ENCODE results near the gene ZNF12. TPM values are rescaled to one million over a fixed set of nuclear protein-coding genes. Genes with fewer than 3 reads are reported as not detected.

Gene ZNF12
- total RNA-seq, 1 donor from 2014 or later: 30.8 TPM

- Mint-ChIP-seq H3K4me1 (ENCODE audit: unreplicated experiment) (no peaks in the 10 kb centered on the region), H3K4me3 (ENCODE audit: unreplicated experiment) (no peak overlapping the region), H3K27ac (ENCODE audit: unreplicated experiment) (no peak overlapping the region), H3K36me3 (ENCODE audit: low read depth, unreplicated experiment) (peaks cover 17% of the 10 kb centered on the region), H3K27me3 (ENCODE audit: unreplicated experiment) (peaks cover 11% of the 10 kb centered on the region), H3K9me3 (ENCODE audit: unreplicated experiment) (no peaks in the 10 kb centered on the region)
- DNase-seq (ENCODE audit: low spot score): no peak
- no peak for TF ChIP-seq CTCF (IDR thresholded peaks at IDR 0.05; ENCODE audit: unreplicated experiment)
These were observed 58.0 kb downstream of the ZNF12 start for GRCh38 chr7:6648815-6649104.

GRCh38 chr7:6648066-6648814 is 58.5 kb downstream of the ZNF12 start:
- Mint-ChIP-seq H3K27ac (ENCODE audit: unreplicated experiment) (no peak overlapping the region), H3K4me1 (ENCODE audit: unreplicated experiment) (no peaks in the 10 kb centered on the region), H3K9me3 (ENCODE audit: unreplicated experiment) (no peaks in the 10 kb centered on the region), H3K4me3 (ENCODE audit: unreplicated experiment) (no peak overlapping the region), H3K27me3 (ENCODE audit: unreplicated experiment) (peaks cover 11% of the 10 kb centered on the region), H3K36me3 (ENCODE audit: low read depth, unreplicated experiment) (peaks cover 21% of the 10 kb centered on the region)
- no peak for TF ChIP-seq CTCF (IDR thresholded peaks at IDR 0.05; ENCODE audit: unreplicated experiment)
- no peak for DNase-seq (ENCODE audit: low spot score)

- no peak overlapping the region for H3K4me3 Mint-ChIP-seq (ENCODE audit: unreplicated experiment)
- no peak for DNase-seq (ENCODE audit: low spot score)
- TF ChIP-seq CTCF (IDR thresholded peaks at IDR 0.05; ENCODE audit: unreplicated experiment): no peak
- H3K9me3 Mint-ChIP-seq (ENCODE audit: unreplicated experiment): no peaks in the 10 kb centered on the region
- peaks cover 11% of the 10 kb centered on the region for H3K27me3 Mint-ChIP-seq (ENCODE audit: unreplicated experiment)
- no peaks in the 10 kb centered on the region for H3K4me1 Mint-ChIP-seq (ENCODE audit: unreplicated experiment)
- H3K27ac Mint-ChIP-seq (ENCODE audit: unreplicated experiment): no peak overlapping the region
- peaks cover 21% of the 10 kb centered on the region for H3K36me3 Mint-ChIP-seq (ENCODE audit: low read depth, unreplicated experiment)
These were observed 59.2 kb downstream of the ZNF12 start for GRCh38 chr7:6647541-6647940.

DNA sequence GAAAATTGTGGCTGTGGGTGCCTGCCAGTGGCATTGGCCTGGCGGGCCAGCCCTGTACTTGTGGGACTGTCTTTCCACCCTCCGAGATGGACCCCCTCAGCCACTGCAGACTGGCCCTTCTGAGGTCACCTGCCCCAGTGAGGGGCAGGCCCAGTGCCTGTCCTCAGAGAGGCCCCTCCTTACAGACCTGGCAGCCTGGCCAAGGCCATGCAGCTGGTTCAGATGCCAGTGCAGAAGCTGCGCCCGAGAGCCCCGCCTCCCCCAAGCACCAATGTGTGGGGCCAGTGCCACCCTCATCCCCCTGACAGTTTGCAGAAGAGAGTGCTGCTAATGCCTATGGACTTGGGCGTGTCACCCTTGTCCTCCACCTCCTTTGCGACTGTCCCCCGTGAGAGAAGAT is 59.7 kb downstream of the ZNF12 start:
- H3K4me3 Mint-ChIP-seq (ENCODE audit: unreplicated experiment): no peak overlapping the region
- H3K27ac Mint-ChIP-seq (ENCODE audit: unreplicated experiment): no peak overlapping the region
- peaks cover under 1% of the 10 kb centered on the region for H3K4me1 Mint-ChIP-seq (ENCODE audit: unreplicated experiment)
- DNase-seq (ENCODE audit: low spot score): no peak
- no peaks in the 10 kb centered on the region for H3K9me3 Mint-ChIP-seq (ENCODE audit: unreplicated experiment)
- peaks cover 18% of the 10 kb centered on the region for H3K36me3 Mint-ChIP-seq (ENCODE audit: low read depth, unreplicated experiment)
- peaks cover 10% of the 10 kb centered on the region for H3K27me3 Mint-ChIP-seq (ENCODE audit: unreplicated experiment)
- no peak for TF ChIP-seq CTCF (IDR thresholded peaks at IDR 0.05; ENCODE audit: unreplicated experiment)

GRCh38 chr7:6646465-6646864 is 60.3 kb downstream of the ZNF12 start:
- Mint-ChIP-seq H3K9me3 (ENCODE audit: unreplicated experiment) (no peaks in the 10 kb centered on the region), H3K36me3 (ENCODE audit: low read depth, unreplicated experiment) (peaks cover 23% of the 10 kb centered on the region), H3K27me3 (ENCODE audit: unreplicated experiment) (peaks cover 13% of the 10 kb centered on the region), H3K4me3 (ENCODE audit: unreplicated experiment) (no peak overlapping the region), H3K27ac (ENCODE audit: unreplicated experiment) (no peak overlapping the region), H3K4me1 (ENCODE audit: unreplicated experiment) (peaks cover 6% of the 10 kb centered on the region)
- no peak for DNase-seq (ENCODE audit: low spot score)
- no peak for TF ChIP-seq CTCF (IDR thresholded peaks at IDR 0.05; ENCODE audit: unreplicated experiment)

Data from endothelial cell (in vitro differentiated cells).